ENCODE data around the gene VPS9D1.

DNA sequence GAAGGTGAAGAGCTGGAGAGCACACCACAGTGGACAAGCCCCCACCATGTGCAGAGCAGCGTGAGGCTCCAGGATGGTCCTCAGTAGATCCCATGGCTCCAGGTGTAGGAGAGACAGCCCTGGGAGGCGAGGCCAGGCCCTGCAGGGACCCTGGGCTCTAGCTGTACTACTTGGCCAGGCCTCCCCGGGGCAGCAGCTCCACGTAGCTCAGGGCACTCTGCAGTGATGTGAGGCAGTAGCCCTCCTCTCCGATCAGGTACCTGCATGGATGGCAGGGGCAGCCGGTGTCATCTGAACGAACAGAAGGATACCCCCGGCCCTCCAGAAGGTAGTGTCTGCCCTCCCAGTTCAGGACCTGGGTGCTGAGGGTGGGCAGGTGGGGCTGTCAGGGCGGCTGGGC, 13.0 kb downstream of the VPS9D1 start:
- no peak for TF ChIP-seq GABPA (IDR thresholded peaks at IDR 0.05 in 1 of 2, conservative IDR thresholded peaks at IDR 0.05 in 1 of 2)
- TF ChIP-seq, protein P1, sequence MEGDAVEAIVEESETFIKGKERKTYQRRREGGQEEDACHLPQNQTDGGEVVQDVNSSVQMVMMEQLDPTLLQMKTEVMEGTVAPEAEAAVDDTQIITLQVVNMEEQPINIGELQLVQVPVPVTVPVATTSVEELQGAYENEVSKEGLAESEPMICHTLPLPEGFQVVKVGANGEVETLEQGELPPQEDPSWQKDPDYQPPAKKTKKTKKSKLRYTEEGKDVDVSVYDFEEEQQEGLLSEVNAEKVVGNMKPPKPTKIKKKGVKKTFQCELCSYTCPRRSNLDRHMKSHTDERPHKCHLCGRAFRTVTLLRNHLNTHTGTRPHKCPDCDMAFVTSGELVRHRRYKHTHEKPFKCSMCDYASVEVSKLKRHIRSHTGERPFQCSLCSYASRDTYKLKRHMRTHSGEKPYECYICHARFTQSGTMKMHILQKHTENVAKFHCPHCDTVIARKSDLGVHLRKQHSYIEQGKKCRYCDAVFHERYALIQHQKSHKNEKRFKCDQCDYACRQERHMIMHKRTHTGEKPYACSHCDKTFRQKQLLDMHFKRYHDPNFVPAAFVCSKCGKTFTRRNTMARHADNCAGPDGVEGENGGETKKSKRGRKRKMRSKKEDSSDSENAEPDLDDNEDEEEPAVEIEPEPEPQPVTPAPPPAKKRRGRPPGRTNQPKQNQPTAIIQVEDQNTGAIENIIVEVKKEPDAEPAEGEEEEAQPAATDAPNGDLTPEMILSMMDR (IDR thresholded peaks at IDR 0.05; ENCODE audit: low read depth, low read length, missing input control): no peak
- TF ChIP-seq SP1 (IDR thresholded peaks at IDR 0.05): no peak
- no peak for TF ChIP-seq TAF1 (conservative IDR thresholded peaks at IDR 0.05)
- no peak for TF ChIP-seq FOXA1 (IDR thresholded peaks at IDR 0.05)
- TF ChIP-seq, protein P2, sequence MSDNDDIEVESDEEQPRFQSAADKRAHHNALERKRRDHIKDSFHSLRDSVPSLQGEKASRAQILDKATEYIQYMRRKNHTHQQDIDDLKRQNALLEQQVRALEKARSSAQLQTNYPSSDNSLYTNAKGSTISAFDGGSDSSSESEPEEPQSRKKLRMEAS (IDR thresholded peaks at IDR 0.05): no peak
- no peak for TF ChIP-seq RAD21 (IDR thresholded peaks at IDR 0.05)
- TF ChIP-seq, protein P3, sequence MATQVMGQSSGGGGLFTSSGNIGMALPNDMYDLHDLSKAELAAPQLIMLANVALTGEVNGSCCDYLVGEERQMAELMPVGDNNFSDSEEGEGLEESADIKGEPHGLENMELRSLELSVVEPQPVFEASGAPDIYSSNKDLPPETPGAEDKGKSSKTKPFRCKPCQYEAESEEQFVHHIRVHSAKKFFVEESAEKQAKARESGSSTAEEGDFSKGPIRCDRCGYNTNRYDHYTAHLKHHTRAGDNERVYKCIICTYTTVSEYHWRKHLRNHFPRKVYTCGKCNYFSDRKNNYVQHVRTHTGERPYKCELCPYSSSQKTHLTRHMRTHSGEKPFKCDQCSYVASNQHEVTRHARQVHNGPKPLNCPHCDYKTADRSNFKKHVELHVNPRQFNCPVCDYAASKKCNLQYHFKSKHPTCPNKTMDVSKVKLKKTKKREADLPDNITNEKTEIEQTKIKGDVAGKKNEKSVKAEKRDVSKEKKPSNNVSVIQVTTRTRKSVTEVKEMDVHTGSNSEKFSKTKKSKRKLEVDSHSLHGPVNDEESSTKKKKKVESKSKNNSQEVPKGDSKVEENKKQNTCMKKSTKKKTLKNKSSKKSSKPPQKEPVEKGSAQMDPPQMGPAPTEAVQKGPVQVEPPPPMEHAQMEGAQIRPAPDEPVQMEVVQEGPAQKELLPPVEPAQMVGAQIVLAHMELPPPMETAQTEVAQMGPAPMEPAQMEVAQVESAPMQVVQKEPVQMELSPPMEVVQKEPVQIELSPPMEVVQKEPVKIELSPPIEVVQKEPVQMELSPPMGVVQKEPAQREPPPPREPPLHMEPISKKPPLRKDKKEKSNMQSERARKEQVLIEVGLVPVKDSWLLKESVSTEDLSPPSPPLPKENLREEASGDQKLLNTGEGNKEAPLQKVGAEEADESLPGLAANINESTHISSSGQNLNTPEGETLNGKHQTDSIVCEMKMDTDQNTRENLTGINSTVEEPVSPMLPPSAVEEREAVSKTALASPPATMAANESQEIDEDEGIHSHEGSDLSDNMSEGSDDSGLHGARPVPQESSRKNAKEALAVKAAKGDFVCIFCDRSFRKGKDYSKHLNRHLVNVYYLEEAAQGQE (IDR thresholded peaks at IDR 0.05): no peak
- TF ChIP-seq JUND (IDR thresholded peaks at IDR 0.05): no peak
- TF ChIP-seq YY1 (IDR thresholded peaks at IDR 0.05): no peak
- TF ChIP-seq, protein P4, sequence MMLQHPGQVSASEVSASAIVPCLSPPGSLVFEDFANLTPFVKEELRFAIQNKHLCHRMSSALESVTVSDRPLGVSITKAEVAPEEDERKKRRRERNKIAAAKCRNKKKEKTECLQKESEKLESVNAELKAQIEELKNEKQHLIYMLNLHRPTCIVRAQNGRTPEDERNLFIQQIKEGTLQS (IDR thresholded peaks at IDR 0.05): no peak

Data from liver (tissue), 3 donors.